NT2/D1 (cell line): ENCODE measurements around the gene PRTFDC1.

Experiments
- DNase-seq: peaks from one replicate; pipeline ENCODE4 v3.0.0-alpha.2; 2011; ENCODE audit warnings: low read depth, low spot score
- H3K27me3 ChIP-seq: 2 replicates; pipeline ENCODE4 v1.6.0; 2011; ENCODE audit warnings: mild to moderate bottlenecking; ENCODE audit not compliant: insufficient read length, insufficient read depth
- H3K36me3 ChIP-seq: 2 replicates; pipeline ENCODE4 v1.6.1; 2011; ENCODE audit warnings: mild to moderate bottlenecking, low read length, mixed read lengths; ENCODE audit not compliant: insufficient read depth, insufficient read length
- H3K4me1 ChIP-seq: 2 replicates; pipeline ENCODE4 v1.5.1; 2011; ENCODE audit not compliant: insufficient read depth, insufficient read length
- H3K4me3 ChIP-seq: 2 replicates; pipeline ENCODE4 v1.5.1; 2011; ENCODE audit warnings: low read depth; ENCODE audit not compliant: insufficient read length
- H3K9ac ChIP-seq: 2 replicates; pipeline ENCODE4 v1.6.0; 2011; ENCODE audit warnings: low read depth; ENCODE audit not compliant: insufficient read length
- H3K9me3 ChIP-seq: 2 replicates; pipeline ENCODE4 v1.5.1; 2011; ENCODE audit warnings: mild to moderate bottlenecking, low read length; ENCODE audit not compliant: insufficient read depth
- SUZ12 ChIP-seq: IDR thresholded peaks from 2 replicates; pipeline ENCODE4 v1.6.1; 2011; ENCODE audit not compliant: insufficient read length, insufficient read depth; ENCODE audit errors: extremely low read depth
- YY1 ChIP-seq: IDR thresholded peaks from 2 replicates; pipeline ENCODE4 v1.6.1; 2011; ENCODE audit not compliant: insufficient read length, insufficient read depth
- ZNF274 ChIP-seq: IDR thresholded peaks from 2 replicates; pipeline ENCODE4 v1.6.1; 2011; ENCODE audit warnings: mild to moderate bottlenecking, low read depth, low read length

PRTFDC1 gene

DNA sequence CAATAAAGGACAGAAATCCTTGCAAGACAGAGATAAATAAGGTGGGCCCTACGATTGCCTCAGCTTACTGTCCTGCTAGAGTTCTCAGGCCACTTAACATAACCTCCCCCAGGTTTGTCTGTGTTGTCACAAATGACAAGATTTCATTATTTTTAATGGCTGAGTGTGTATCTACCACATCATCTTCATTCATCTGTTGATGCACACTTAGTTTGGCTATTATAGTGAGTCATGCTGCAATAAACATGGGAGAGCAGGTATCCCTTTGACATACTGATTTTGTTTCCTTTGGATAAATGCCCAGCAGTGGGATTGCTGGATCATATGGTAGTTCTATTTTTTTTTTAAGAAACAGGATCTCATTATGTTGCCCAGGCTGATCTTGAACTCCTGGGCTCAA lies 60.6 kb downstream of the PRTFDC1 start:
- H3K9me3 ChIP-seq = no peaks in the 10 kb centered on the region
- H3K4me1 ChIP-seq = no peaks in the 10 kb centered on the region
- no peaks in the 10 kb centered on the region for H3K36me3 ChIP-seq
- H3K4me3 ChIP-seq = no peak overlapping the region
- H3K9ac ChIP-seq = no peak overlapping the region
- H3K27me3 ChIP-seq = no peaks in the 10 kb centered on the region
- DNase-seq = no peak
- no peak for TF ChIP-seq SUZ12
- TF ChIP-seq ZNF274 = no peak
- TF ChIP-seq YY1 = no peak

DNA sequence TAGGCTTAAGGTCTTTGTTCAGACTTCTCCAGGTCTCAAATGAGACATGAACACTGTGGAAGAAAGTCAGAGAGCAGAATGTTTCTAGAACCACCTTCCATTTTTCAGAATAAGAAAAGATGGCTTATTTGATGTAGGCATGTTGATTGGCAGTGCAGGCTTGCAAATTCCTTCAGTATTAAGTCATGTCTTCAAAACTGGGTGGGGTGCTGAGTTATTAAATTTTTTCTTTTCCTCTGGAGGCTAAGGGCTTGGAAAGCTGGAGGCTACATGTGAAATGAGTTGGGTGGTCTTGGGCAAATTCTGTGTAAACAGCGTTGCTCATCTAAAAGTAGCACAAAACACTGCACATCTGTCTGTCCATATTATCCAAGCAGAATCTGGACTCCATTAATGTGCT lies 62.8 kb downstream of the PRTFDC1 start:
- H3K4me3 ChIP-seq = no peak overlapping the region
- no peaks in the 10 kb centered on the region for H3K27me3 ChIP-seq
- H3K9me3 ChIP-seq = no peaks in the 10 kb centered on the region
- DNase-seq = no peak
- TF ChIP-seq ZNF274 (no peak), YY1 (no peak), SUZ12 (no peak)
- H3K4me1 ChIP-seq = no peaks in the 10 kb centered on the region
- no peak overlapping the region for H3K9ac ChIP-seq
- no peaks in the 10 kb centered on the region for H3K36me3 ChIP-seq

DNA sequence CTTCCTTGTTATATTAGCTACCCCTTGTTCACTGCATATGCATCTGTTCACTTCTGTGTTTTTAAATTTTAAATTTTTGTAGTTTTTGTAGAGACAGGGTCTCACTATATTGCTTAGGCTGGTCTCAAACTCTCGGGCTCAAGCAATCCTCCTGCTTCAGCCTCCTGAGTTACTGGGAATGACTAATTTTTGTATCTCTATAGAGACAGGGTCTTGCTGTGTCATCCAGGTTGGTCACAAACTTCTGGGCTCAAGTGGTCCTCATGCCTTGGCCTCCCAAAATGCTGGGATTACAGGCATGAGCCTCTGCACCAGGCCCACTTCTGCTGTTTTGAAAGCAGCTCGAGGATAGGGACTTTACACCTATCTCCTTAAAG lies 64.6 kb downstream of the PRTFDC1 start:
- Histone ChIP-seq H3K36me3 (no peaks in the 10 kb centered on the region), H3K27me3 (no peaks in the 10 kb centered on the region), H3K9me3 (no peaks in the 10 kb centered on the region), H3K9ac (no peak overlapping the region), H3K4me3 (no peak overlapping the region), H3K4me1 (no peaks in the 10 kb centered on the region)
- no peak for DNase-seq
- no peak for TF ChIP-seq ZNF274
- TF ChIP-seq YY1 = no peak
- no peak for TF ChIP-seq SUZ12

DNA sequence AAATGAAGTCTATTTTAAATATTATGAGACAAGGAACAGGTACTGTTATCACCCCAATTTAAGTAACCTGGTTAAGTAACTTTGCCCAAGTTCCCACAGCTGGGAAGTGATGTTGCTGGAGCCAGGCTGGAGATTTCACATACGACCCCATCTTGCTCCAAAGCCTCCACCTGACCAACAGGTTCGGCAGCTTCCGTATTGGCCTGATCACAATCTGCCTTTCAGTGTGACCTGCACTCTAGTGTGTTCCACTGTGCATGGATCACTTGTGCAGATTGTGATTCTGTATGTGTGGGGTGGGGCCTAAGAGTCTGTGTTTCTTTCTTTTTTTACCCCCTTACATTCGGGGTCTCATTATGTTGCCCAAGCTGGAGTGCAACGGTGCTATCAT lies 66.1 kb downstream of the PRTFDC1 start:
- Histone ChIP-seq H3K36me3 (no peaks in the 10 kb centered on the region), H3K9ac (no peak overlapping the region), H3K4me3 (no peak overlapping the region), H3K4me1 (no peaks in the 10 kb centered on the region), H3K9me3 (no peaks in the 10 kb centered on the region), H3K27me3 (no peaks in the 10 kb centered on the region)
- DNase-seq = no peak
- TF ChIP-seq SUZ12 (no peak), YY1 (no peak), ZNF274 (no peak)

DNA sequence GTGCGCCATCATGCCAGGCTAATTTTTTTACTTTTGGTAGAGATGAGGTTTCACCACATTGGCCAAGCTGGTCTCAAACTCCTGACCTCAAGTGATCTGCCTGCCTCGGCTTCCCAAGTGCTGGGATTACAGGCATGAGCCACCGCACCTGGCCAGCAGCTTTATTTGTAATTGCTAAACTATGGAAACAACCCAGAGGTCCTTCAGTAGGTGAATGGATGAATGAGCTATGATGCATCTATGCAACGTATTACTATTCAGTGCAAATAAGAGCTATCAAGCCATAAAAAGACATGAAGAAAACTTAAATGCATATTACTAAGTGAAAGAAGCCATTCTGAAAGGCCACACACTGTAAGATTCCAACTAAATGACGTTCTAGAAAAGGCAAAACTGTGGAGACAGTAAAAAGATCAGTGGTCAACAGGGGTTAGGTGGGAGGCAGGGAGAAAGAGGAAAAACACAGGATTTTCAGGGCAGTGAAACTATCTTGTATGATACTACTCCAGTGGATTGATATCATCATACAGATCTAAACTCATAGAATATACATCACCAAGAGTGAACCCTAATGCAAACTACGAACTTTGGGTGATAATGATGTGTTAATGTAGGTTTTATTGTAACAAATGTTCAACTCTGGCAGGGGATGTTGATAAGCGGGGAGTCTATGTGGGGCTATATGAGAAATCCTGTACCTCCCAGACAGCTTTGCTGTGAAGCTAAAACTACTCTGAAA lies 66.7 kb downstream of the PRTFDC1 start:
- Histone ChIP-seq H3K9ac (no peak overlapping the region), H3K4me3 (no peak overlapping the region), H3K9me3 (no peaks in the 10 kb centered on the region), H3K36me3 (no peaks in the 10 kb centered on the region), H3K27me3 (no peaks in the 10 kb centered on the region), H3K4me1 (no peaks in the 10 kb centered on the region)
- DNase-seq = no peak
- TF ChIP-seq SUZ12 = no peak
- no peak for TF ChIP-seq ZNF274
- TF ChIP-seq YY1 = no peak

DNA sequence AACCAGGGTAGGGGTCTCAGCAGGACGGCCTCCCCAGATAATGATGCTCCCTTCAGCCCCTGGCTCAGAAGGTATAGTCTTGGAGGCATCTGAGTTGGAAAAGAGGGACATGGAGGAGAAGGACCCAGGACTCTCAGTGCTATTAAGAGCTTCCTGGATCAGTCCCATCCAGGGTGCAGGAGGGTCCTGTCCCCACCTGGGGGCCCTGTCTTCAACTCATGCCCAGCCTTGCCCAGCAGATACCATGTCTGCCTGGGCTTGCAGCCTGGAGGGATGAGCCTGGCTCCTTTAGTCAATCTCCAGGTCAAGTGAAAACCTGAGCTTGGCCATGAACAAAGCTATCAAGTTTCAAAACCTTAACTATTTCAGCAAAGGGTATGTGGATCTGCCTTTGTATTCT lies 67.6 kb downstream of the PRTFDC1 start:
- no peak for DNase-seq
- H3K9me3 ChIP-seq = no peaks in the 10 kb centered on the region
- no peaks in the 10 kb centered on the region for H3K36me3 ChIP-seq
- no peaks in the 10 kb centered on the region for H3K27me3 ChIP-seq
- no peaks in the 10 kb centered on the region for H3K4me1 ChIP-seq
- TF ChIP-seq ZNF274 (no peak), SUZ12 (no peak), YY1 (no peak)
- no peak overlapping the region for H3K4me3 ChIP-seq
- no peak overlapping the region for H3K9ac ChIP-seq

DNA sequence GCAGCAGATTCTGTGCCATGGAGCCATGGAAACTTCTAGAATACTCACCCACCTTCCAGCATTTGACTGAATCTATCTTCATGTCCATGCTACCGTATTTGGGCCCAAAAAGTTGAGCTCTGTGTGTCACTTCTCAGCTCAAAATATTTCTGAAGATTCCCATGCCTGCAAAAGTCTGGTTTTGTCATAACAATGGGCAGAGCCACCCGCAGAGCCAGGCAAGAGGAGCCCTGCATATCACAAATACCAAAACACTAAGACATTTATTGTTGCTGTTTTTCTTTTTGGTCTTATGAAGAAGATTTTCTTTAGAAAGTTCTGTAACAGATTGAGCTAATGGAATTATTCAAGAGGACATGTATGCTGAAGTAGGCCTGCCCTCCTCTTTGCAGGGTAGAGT lies 68.1 kb downstream of the PRTFDC1 start:
- TF ChIP-seq ZNF274 (no peak), YY1 (no peak), SUZ12 (no peak)
- no peaks in the 10 kb centered on the region for H3K4me1 ChIP-seq
- no peaks in the 10 kb centered on the region for H3K36me3 ChIP-seq
- H3K27me3 ChIP-seq = no peaks in the 10 kb centered on the region
- no peaks in the 10 kb centered on the region for H3K9me3 ChIP-seq
- H3K9ac ChIP-seq = no peak overlapping the region
- DNase-seq = no peak
- H3K4me3 ChIP-seq = no peak overlapping the region

DNA sequence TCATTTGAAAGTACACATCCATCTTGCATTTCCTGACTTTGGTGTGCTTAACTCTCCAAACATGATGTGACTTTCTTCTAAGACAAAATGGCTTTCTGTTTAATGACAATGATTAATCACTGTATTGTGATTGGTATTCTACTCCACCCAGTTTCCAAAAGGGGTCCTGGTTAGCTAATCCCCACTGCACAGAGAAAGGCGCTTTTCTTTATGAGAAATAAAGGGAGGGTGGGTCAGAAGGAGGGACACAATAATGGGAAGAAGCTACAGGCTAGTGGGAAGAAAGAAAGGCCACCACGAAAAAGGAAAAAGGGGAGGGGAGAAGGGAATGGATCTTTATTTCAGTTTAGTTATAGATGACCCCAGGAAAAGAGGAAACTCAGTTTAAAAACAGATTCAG lies 69.2 kb downstream of the PRTFDC1 start:
- H3K4me1 ChIP-seq = no peaks in the 10 kb centered on the region
- H3K9ac ChIP-seq = no peak overlapping the region
- H3K9me3 ChIP-seq = no peaks in the 10 kb centered on the region
- no peak for TF ChIP-seq SUZ12
- no peak for TF ChIP-seq YY1
- no peak for TF ChIP-seq ZNF274
- no peak for DNase-seq
- no peaks in the 10 kb centered on the region for H3K27me3 ChIP-seq
- no peaks in the 10 kb centered on the region for H3K36me3 ChIP-seq
- H3K4me3 ChIP-seq = no peak overlapping the region
